HG03175 (cell line): ENCODE results near the gene PGS1.
"Not testable (repeated sequence)": the region's sequence is repeated elsewhere in the genome, so short reads cannot be mapped to it uniquely, and the experiment has no call there.

Experiments
- ATAC-seq: cut with Tn5 transposase; IDR thresholded peaks from one replicate; pipeline ENCODE4 v1.9.1; 2021; ENCODE audit warnings: mild to moderate bottlenecking, moderate library complexity; ENCODE audit not compliant: unreplicated experiment

PGS1 gene

DNA sequence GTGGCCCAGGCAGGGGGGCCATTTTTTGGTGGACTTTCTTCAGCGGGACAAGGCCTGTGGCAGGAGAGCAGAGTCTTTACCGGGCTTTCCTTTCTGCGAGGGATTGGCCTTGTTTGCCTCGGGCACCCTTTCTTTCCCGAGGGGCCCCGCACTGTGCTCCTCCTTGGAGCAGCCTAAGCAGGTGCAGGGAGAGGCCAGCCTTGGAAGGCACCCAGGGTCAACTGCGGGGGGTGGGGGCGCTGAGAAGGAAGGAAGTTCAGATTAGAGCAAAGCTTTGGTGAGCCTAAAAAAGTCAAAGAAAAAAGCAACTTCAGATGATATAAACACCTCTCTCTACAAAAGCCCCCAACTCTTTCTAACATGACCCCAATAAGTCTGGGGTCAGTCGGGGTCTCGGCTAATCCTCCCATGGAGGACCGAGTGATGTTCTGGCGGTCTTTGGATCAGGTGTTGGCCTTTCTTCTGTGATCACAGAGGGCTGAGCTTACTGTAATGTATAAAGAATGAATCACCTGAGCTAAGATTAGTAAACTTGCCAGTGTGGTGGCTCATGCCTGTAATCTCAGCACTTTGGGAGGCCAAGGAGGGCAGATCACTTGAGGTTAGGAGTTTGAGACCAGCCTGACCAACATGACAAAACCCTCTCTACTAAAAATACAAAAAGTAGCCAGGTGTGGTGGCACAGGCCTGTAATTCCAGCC is 63.0 kb downstream of the PGS1 start:
- ATAC-seq: no peak

DNA sequence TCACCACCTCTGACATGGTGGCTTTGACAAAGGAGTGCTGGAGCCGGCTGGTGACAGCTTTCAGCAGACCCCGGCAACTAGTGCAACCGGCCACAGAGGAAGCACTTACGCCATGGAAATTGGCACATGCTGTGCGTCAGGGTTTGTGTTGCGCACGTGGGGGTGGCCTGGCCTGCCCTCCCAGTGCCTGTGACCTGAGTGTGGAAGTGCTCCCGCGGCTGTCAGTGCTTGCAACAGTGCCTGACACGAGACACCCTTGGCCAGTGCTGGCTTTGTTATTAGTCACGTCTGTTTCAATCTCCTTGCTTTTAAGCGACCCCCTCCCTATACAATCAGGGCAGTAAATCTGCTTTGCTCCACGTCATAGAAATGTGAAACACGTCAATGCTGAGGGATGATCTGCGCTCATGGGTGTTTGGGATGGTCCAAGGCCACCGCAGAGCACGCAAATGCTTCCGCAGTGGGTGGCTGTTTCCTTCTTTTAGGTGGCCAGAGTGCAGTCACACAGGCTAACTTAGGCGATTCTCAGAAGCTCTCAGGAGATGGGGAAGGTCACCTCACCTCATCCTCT is 64.3 kb downstream of the PGS1 start:
- no peak for ATAC-seq

DNA sequence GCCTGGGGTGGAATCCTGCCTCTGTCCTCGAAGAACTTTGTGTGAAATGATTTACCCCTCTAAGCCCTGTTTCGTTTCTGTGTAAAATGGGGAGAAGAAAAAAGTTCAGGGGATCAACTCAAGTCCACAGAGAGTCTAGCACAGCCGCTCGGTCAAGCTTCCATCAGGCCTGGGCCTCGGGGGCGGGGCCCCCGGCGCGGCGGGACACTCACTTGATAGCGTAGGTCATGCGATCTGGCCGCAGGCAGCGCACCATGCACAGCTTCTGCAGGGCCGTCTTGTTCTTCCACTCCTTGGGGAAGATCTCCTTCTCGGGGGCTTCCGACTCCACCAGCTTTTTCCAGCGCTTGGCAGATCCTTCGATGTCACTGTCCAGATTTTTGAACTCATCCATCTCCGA is 65.9 kb downstream of the PGS1 start:
- no peak for ATAC-seq

DNA sequence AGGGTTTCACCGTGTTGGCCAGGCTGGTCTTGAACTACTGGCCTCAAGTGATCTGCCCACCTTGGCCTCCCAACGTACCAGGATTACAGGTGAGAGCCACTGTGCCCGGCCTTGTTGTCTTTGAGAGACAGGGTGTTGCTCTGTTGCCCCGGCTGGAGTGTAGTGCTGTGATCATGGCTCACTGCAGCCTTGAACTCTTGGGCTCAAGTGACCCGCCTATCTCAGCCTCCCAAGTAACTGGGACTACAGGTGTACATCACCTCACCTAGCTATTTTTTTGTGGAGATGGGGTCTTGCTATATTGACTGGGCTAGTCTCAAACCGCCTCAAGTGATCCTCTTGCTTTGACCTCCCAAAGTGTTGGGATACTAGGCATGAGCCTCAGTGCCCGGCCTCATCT is 68.4 kb downstream of the PGS1 start:
- no peak for ATAC-seq

DNA sequence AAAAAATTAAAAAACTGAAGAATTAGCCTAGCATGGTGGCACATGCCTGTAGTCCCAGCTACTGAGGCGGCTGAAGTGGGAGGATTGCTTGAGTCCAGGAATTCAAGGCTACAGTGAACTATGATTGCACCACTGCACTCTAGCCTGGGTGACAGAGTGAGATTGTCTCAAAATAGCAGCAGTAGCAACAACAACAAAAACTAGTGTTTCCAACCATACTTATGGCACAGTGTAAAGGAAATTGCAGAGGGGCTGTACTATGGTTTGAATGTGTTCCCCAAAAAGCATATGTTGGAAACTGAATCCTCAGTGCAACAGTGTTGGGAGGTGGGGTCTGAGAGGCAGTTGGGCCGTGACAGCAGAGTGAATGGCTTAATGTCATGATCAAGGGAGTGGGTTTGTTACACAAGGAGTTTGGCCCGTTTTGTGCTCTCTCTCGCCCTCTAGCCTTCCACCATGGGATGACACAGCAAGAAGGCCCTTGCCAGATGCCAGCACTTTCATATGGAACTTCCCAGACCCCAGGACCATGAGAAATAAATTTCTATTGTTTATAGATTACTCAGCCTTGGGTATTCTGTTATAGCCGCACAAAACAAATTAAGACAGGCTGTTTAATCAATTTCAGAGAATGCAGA is 70.0 kb downstream of the PGS1 start:
- no peak for ATAC-seq

DNA sequence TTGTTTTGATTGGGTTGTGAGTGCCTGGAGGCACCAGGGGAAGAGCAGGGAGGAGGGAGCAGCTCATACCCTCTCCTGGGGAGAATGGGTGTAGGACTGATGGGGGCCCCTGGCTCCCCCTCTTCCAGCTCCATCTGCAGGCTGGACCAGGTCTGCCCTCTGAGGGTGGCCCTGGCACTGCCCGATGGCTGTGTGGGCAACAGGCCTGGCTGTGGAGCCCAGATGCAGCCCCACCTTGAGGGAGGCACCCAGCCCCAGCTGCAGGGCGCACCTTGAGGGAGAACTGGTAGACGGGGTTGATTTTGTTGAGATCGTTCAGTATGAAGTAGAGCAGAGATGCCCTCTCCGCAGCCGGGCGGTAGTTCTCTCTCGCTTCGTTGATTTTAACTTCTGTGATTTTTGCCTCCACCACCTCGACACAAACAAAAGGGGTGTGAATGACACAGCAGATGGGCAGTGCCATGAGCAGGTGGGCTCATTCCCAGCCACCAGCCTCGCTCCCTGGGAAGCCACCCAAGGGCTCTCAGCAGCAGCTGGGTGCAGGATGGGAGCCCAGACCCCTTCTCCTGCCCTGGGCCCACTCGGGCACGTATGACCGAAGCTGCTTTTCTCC is 71.6 kb downstream of the PGS1 start:
- ATAC-seq: no peak

DNA sequence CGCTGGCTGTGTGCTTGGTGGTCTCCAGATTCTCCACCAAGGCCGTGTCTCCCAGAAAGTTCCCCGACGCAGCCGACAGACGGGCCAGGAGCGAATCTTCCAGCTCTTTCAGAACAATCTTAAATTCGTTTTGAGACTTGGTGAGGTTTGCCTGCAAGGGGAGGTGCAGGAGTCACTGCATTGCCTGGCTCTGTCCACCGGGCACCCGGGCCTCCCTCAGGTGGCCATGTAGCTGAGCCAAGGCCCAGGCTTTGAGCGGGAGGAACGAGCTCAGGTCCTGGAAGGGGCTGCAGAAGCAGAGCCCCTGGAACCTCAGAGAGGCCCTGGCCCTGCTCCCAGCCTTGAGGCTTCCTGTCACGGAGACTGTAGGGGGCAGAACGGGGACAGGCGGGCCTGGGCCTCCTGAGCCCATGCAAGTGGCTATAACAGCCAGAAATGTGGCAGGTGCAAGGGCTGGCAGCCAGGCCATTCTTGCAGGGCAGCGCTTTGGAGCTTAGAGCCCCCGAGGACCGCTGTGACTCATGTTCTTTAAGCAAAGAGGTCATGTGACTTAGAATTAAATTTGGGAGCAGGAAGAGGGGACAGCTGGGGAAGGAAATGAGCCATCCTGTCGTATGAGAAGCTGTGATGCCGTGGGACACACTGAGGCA is 72.4 kb downstream of the PGS1 start:
- ATAC-seq: no peak

DNA sequence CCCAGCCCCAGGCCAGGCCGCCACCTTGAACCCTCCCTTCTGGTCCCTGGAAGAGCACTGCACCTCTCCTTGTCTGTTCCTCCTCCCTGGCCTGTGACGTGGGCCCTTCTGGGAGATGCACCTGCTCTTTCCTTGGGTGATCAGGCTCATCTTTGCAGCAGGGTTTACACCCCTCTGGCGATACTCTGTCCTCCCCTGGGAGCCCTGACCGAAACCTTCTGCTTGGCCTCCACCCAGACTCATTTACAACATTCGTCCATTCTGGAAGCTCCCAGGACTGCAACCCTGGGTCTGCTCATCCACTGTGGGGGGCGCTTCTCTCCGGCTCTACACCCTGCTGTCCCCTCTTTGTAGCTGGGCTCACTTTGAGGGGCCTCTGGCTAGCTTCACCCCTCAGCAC is 73.3 kb downstream of the PGS1 start:
- no peak for ATAC-seq

DNA sequence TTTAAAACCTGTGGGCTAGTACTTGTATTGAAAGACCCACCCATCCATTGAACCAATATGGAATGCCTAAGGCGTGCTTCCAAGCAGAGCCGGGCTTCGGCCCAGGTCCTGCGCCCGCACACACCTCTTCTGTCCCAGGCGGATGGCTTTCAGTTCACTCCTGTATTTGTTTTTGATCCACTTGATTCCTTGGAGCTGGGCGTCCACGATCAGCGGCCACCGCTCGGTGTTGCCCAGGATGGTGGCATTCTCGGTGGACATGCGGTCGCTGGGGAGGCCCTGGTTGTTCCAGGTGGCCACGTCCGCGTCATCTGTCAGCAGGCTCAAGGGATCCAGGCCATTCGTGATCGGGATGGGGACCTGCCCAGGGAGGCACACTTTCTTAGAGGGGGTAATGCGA is 75.9 kb downstream of the PGS1 start:
- no peak for ATAC-seq

DNA sequence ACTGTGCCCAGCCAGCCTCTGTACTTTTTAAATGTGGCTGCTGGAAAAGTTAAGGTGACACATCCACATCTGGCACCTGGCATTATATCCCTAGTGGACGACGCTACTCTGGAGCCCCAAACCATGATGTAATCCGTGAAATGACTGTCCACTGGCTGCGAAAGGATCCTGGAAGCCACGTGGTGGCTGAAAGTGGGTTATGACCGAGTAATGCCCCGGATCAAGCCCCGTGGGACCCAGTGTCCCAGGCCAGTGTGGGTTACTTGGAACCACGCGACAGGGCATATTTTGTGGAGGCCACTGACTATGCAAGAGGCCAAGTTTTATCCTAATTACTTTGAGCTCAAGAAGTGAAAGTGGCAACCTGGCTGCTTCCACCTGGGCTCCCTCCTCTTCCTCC is 79.6 kb downstream of the PGS1 start:
- no peak for ATAC-seq

DNA sequence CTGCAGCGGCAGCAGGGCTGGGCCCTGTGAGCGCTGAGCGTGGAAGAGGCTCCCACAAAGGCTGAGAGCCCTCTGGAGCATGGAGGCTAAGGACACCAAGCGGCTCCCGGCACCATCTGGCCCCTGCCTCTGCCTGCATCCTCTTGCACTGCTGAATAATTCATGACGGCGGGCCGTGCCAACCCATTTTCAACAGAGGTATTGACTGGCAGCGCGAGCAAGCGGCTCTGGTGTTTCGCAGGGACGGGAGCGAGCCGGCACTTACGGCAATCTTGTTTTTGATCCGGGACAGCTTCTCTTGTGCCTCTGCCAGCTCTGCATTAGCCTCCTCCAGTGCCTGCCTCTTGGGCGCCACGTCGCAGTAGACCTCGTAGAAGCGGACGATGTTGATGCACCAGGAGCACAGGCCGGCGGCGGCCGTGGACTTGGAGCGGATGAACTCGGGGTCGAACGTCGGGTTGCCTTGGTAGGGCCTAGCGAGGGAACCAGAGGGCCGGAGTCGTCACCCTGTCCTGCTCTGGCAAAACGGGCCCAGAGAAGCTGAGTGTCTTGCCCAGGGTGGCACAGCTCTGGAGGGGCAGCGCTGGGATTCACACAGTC is 80.4 kb downstream of the PGS1 start:
- no peak for ATAC-seq

DNA sequence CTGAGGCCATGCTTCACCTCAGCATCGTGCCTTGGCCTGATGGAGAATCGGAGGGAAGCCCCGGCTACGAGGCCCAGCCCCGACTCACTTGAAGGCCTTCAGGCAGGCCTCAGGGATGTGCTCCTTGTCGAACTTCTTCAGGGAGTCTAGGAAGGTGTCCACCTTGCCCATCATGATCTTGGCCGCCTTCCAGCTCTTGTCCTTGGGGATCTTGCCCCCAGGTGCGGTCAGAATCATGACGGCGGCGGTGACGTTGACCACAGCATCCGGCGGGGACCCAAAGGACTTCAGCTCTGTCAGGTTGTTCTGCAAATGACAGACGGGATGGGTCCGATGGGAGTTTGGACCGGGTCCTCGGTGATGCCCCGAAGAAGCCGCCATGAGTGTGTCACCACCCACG is 81.2 kb downstream of the PGS1 start:
- ATAC-seq: no peak

DNA sequence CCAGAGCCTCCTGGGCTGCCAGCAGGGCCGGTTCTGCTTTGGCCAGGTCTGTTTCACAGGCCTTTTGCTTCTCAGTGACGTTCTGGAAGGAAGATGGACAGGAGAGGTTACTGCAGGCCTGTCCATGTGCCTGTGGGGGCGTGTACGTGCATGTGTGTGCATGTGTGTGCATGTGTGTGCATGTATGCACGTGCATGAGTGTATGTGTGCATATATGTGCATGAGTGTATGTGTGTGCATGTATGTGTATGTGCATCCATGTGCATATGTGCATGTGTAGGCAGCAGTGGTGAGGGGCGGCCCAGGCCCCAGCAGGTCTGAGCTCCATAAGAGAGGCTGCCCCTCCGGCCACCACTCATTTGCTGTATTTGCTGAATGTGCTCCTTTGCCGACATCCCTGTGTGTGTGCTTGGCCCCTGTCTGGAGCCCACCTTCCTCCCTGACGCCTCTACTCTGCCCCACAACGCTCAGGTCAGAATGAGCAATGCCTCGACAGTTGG is 81.8 kb downstream of the PGS1 start:
- no peak for ATAC-seq

DNA sequence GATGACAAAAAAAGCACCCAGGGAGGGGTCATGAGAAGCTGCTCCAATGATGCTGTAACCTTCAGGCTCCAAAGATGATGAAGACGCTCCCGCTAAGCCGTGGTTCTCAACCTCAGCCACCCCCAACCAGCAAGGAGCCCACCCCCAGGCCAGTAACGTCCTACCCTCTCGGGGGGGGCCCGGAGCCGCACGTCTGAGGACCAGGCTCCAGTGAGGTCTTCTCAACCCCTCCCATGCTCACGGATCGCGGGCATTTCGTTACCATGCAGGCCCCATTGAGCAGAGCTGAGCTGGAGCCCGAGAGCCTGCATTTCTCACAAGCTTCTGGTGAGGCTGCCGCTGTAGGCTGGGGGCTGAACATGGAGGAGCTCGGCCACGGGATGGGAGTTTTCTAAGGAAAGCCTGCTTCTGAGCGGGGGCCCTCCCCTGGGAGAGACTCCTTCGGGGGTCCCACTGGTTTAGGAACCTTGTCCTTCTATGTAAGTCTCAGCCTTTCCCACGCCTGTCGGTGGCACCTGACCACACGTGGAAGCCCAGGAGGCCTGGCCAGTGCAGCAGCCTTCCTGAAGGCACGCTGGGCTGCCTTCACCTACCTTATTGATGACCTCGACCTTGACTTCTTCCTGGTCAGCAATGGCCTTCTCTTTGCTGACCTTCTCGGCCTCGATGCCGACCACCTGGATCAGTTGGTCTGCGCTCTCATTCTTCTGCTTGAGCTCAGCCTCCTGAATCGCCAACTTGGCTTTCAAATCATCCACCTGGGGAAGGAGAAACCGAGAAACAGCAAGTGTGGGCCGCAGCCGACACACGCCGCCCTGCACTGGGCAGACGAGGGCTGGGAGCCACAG is 82.7 kb downstream of the PGS1 start:
- no peak for ATAC-seq

DNA sequence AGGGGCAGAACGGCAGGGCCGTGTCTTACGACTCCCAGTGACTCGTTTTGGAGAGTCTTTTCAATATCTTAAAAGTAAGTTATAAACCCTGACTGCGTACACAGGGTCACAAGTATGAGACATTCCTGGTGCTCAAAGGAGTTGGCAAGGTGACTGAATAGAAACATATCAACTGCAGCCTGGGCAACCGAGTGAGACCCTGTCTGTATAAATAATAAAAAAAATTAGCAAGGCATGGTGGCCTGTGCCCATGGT is 83.3 kb downstream of the PGS1 start:
- ATAC-seq: no peak

DNA sequence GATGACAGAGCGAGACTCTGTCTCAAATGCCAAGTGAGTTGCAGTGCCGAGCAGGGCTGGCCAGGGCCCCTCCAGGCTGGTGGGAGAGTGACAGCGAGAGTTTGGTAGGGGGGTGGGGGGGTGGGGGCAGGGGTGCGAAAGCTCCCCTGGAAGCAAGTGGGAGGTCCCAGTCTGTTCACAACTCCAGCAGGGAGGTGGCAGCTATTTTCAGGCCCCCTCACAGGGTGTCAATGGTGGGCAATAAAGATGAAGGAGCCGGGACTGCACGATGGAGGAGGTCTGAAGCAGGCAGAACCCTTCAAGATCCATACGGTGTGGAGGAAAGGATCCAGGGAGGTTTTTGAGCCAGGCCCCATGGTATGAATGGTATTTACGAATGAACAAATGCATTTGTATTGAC is 83.7 kb downstream of the PGS1 start:
- ATAC-seq: no peak

DNA sequence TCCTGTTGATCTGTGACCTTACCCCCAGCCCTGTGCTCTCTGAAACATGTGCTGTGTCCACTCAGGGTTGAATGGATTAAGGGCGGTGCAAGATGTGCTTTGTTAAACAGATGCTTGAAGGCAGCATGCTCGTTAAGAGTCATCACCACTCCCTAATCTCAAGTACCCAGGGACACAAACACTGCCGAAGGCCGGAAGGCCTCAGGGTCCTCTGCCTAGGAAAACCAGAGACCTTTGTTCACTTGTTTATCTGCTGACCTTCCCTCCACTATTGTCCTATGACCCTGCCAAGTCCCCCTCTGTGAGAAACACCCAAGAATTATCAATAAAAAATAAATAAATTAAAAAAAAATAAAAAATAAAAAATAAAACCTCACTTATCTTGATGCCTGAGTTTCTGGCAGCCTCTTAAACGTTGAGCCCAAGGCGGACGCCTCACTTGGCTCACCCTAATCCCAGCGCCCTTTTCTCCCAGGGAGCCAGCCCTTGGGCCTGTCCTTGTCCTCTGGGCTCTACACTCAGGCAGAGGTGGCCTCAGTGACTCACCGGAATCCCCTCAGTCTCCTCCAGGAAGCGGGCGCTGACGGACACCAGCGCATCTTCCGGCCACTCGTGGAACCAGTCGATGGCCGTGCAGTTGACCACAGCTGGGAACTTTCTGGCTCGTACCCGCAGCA is 87.8 kb downstream of the PGS1 start:
- not testable (repeated sequence) for ATAC-seq

DNA sequence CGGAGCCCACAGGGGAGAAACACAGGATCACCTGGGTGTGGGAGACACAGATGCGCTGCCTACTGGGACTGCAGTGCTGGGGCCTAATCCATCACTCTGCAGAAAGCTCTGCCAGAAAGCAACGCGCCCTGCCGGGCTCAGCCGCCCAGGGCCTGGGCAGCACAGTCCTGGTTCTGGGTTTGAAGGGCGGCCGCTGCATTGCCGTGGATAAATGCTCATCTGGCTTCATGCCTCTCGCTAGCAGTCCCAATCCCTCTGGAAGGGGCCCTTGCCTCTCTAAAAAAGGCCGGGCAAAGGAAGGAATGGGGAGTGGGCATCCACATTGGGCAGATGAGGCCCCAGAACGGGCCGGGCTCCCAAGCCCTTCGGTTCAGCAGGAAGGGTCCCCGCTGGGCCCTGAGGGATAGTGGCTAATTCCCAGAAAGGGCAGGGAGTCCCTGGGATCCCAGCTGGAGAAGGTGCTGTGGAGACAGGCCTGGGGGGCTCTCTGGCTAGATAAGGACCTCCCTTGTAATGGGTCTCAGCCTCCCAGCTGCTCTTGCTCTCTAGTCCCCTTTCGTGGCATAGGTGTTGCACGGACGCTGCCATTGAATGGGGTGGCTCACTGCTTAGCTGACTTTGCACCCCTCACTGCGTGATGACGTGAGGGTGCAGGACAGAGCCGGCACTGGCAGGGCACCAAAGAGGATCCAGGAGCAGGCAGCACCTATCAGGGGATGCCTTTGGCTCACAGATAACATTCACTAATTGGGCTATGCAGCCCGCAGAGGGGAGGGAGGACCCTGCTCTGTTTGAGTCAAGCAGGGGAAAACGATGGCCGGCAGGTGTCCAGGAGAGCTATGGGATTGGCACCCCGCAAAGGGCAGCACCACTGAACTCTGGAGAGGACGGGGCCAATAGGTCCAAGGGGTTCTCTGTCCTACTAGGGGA is 88.6 kb downstream of the PGS1 start:
- no peak for ATAC-seq

DNA sequence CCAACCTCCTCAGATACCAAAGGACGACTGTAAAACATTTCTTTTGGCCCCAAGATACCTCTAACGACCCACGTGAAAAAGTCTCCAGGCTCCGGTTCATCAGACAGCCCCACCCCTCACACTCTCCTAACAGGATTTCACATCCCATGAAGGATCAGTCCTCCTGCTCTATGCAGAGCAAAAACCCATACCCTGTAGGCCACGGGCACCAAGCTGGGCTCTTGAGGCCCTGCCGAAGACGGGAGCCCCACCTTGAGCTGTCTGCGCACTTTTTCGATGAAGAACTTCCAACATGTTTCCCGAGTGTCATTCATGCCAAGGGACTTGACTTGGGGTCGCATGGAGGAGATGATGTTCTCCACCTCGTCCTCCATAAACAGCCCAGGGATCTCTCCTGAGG is 89.9 kb downstream of the PGS1 start:
- no peak for ATAC-seq
